ENCODE results near the gene SFXN5.
A peak's percentile ranks its signal among the peaks of the same experiment; 100 is the strongest.
"Not testable (repeated sequence)": the region's sequence is repeated elsewhere in the genome, so short reads cannot be mapped to it uniquely, and the experiment has no call there.

The SFXN5 gene

GRCh38 chr2:73067043-73067442, 4.5 kb downstream of the SFXN5 start:
- POLR2A ChIA-PET: no interaction called here
- no peak for TF ChIP-seq CTCF (IDR thresholded peaks at IDR 0.05; ENCODE audit: insufficient read depth, low read length, missing control alignments)
- no peak overlapping the region for H3K4me3 ChIP-seq (ENCODE audit: low read depth, low read length)
- CTCF ChIA-PET: interaction anchor here (2.2 kb wide), 1 partner anchor 174 kb away, joined by 9 read pairs; no protein-coding TSS in a partner anchor
- no peak for DNase-seq (ENCODE audit: low read depth, low spot score)

DNA sequence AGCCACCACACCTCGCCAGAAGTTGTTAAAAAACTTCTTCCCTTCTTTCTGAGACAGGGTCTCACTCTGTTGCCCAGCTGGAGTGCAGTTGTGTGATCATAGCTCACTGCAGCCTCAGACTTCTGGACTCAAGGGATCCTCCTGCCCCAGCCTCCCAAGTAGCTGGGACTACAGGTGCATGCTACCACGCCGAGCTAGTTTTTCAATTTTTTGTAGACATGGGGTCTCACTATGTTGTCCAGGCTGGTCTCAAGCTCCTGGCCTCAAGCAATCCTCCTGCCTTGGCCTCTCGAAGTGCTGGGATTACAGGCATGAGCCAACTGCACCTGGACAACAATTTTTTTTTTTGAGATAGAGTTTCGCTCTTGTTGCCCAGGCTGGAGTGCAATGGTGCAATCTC, 6.4 kb downstream of the SFXN5 start:
- H3K4me3 ChIP-seq (ENCODE audit: low read depth, low read length); DNase-seq (ENCODE audit: low read depth, low spot score); POLR2A ChIA-PET: not testable (repeated sequence)
- CTCF ChIA-PET: interaction anchor here (0.7 to 4.5 kb wide), 6 partner anchors 21 to 1264 kb away, joined by 3 to 28 read pairs (median 4); no protein-coding TSS in a partner anchor

DNA sequence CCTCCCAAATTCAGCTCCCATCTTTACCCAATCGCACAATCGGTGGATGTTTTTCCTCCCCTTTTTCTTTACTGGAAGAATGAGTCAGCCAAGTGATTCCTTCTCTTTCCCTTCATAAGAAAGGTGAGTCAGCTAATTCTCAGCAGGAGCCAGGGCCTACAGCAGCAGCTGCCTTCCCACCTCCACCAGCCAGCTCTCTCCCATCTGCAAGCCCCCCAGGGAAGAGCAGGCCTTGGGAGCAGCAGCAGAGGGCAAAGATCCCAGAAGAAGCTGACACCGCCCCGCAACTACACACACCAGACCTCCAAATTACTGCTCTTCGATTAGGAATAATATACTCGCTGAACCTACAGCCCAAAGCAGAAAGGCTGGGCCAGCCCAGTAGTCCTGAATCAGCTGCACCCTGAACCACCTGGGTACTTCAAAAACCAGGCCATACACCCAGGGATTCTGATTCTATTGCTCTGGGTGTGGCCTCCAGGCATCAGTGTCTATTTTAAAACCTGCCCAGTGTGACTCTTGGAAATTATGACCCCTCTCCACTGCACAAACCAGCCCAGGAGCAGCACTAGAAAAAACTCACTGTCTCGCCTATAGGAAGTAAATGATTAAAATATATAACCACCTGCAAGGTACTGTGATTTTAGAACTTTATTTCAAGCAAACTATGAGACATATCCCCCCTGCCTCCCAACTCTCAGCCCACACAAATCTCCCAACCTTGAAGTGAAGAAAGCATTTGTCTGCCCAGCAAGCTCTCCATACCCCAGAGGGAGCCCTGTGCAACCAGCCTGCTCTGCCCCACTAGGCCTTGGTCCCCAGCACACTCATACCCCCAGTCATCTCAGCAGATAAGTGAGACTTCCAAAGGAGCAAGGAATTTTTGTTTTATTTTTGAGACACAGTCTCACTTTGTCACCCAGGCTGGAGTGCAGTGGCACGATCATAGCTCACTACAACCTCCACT, 7.3 kb downstream of the SFXN5 start:
- ChIA-PET CTCF (interaction anchor here (0.6 to 4.5 kb wide), 13 partner anchors 11 to 1263 kb away, joined by 3 to 28 read pairs (median 4); partner anchors contain the start of gene SPR), POLR2A (interaction anchor here (0.7 to 1.2 kb wide), 3 partner anchors 25 to 170 kb away, joined by 3 read pairs; partner anchors contain the start of genes CCT7 and RAB11FIP5)
- DNase-seq (ENCODE audit: low read depth, low spot score): peak; percentile 31

GRCh38 chr2:73063472-73063871, 8.0 kb downstream of the SFXN5 start:
- no peak for TF ChIP-seq CTCF (IDR thresholded peaks at IDR 0.05; ENCODE audit: insufficient read depth, low read length, missing control alignments)
- DNase-seq (ENCODE audit: low read depth, low spot score): no peak
- no peak overlapping the region; the same call in 1 of the 2 replicates for H3K4me3 ChIP-seq (ENCODE audit: low read depth, low read length)
- ChIA-PET CTCF (interaction anchor here (0.6 to 4.5 kb wide), 10 partner anchors 11 to 176 kb away, joined by 3 to 28 read pairs (median 4); partner anchors contain the start of gene SPR), POLR2A (interaction anchor here (0.7 to 1.2 kb wide), 3 partner anchors 26 to 171 kb away, joined by 3 read pairs; partner anchors contain the start of genes CCT7 and RAB11FIP5)

More for the DNA sequence above, 7.3 kb downstream of the SFXN5 start:
- H3K4me3 ChIP-seq (ENCODE audit: low read depth, low read length): no peak overlapping the region
- TF ChIP-seq CTCF (IDR thresholded peaks at IDR 0.05; ENCODE audit: insufficient read depth, low read length, missing control alignments): no peak

GRCh38 chr2:73059106-73059505, 12.4 kb downstream of the SFXN5 start:
- CTCF ChIA-PET: interaction anchor here (0.7 to 1.9 kb wide), 5 partner anchors 26 to 166 kb away, joined by 3 to 5 read pairs (median 3); no protein-coding TSS in a partner anchor
- H3K4me3 ChIP-seq (ENCODE audit: low read depth, low read length): no peak overlapping the region
- no peak for DNase-seq (ENCODE audit: low read depth, low spot score)
- no peak for TF ChIP-seq CTCF (IDR thresholded peaks at IDR 0.05; ENCODE audit: insufficient read depth, low read length, missing control alignments)
- POLR2A ChIA-PET: no interaction called here

DNA sequence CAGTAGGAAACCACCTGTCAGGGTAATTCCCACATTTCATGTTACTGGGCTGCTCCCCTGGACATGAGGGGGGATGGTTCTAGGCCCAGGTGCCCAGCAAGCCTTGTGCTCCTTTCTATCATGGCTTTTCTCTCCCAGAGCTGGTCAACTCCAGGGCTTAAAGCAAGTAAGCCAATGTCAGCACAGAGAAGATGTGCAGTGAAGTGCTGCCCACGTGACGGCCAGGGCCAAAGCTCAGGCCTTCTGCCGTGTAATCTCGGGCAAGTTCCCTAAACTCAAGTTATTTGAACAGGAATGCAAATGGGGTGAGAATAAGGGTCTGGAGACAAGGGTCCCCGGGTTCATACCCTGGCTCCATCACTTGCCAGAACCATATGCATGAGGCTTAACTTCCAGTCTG, 16.5 kb downstream of the SFXN5 start:
- CTCF ChIA-PET: no interaction called here
- no peak overlapping the region for H3K4me3 ChIP-seq (ENCODE audit: low read depth, low read length)
- POLR2A ChIA-PET: no interaction called here
- DNase-seq (ENCODE audit: low read depth, low spot score): no peak
- TF ChIP-seq CTCF (IDR thresholded peaks at IDR 0.05; ENCODE audit: insufficient read depth, low read length, missing control alignments): no peak

All from AG04449 (cell line).